CD4-positive, alpha-beta memory T cell (primary cell): ENCODE measurements around the gene CHD1. TPM values are rescaled to one million over a fixed set of nuclear protein-coding genes. Genes with fewer than 3 reads are reported as not detected.
A peak's percentile ranks its signal among the peaks of the same experiment; 100 is the strongest.

Source experiments
- CTCF ChIA-PET: fragments of 350-600 bp; sonication (Branson Sonifier 250); formaldehyde crosslinking; loops from one replicate; lab custom pipeline; 2021; ENCODE audit warnings: inconsistent platforms; ENCODE audit not compliant: partially characterized antibody; lab: Charles Lee
- POLR2A ChIA-PET: fragments of 350-600 bp; sonication (Branson Sonifier 250); formaldehyde crosslinking; loops from one replicate; lab custom pipeline; 2021; ENCODE audit not compliant: partially characterized antibody; lab: Charles Lee
- DNase-seq, 5 donors: peaks; one replicate each; pipeline versions ENCODE4 v3.0.0 to v3.0.0-alpha.2; 2020 to 2022; ENCODE audit warnings: mixed read lengths in 1 of 5
- H3K27ac ChIP-seq: one replicate; pipeline ENCODE4 v1.7.0; 2013; ENCODE audit warnings: low read depth, low read length
- H3K27me3 ChIP-seq: 2 replicates; pipeline ENCODE4 v1.7.0; 2013; ENCODE audit warnings: mild to moderate bottlenecking, low read length, moderate library complexity; ENCODE audit not compliant: insufficient read depth
- H3K36me3 ChIP-seq: 2 replicates; pipeline ENCODE4 v1.7.0; 2013; ENCODE audit warnings: mild to moderate bottlenecking, low read length, moderate library complexity; ENCODE audit not compliant: insufficient read depth
- H3K4me1 ChIP-seq: 2 replicates; pipeline ENCODE4 v1.7.0; 2013; ENCODE audit warnings: mild to moderate bottlenecking, low read length, moderate library complexity; ENCODE audit not compliant: insufficient read depth
- H3K4me3 ChIP-seq, 2 donors: one replicate each; pipeline ENCODE4 v1.7.0; 2013; ENCODE audit warnings: low read length in 2 of 2, mild to moderate bottlenecking in 1 of 2
- H3K9me3 ChIP-seq, 2 donors: one replicate each; pipeline ENCODE4 v1.7.0; 2013; ENCODE audit warnings: low read length in 2 of 2, control low read depth in 1 of 2; ENCODE audit not compliant: control insufficient read depth in 1 of 2
- H3K27ac Mint-ChIP-seq, 7 donors: one replicate each; pipeline ENCODE4 v1.8.0; 2020 to 2021; ENCODE audit warnings: mixed read lengths in 7 of 7, mild to moderate bottlenecking in 6 of 7, inconsistent platforms in 3 of 7, moderate library complexity in 3 of 7
- H3K27me3 Mint-ChIP-seq, 2 donors: one replicate each; pipeline ENCODE4 v1.8.0; 2020 to 2021; ENCODE audit warnings: mixed read lengths in 2 of 2
- H3K36me3 Mint-ChIP-seq, 2 donors: one replicate each; pipeline ENCODE4 v1.8.0; 2020 to 2021; ENCODE audit warnings: mixed read lengths in 2 of 2, inconsistent platforms in 1 of 2, mild to moderate bottlenecking in 1 of 2
- H3K4me1 Mint-ChIP-seq, 4 donors: one replicate each; pipeline ENCODE4 v1.8.0; 2020 to 2021; ENCODE audit warnings: mixed read lengths in 4 of 4, mild to moderate bottlenecking in 1 of 4
- H3K4me3 Mint-ChIP-seq, 8 donors: one replicate each; pipeline ENCODE4 v1.8.0; 2020 to 2021; ENCODE audit warnings: mixed read lengths in 8 of 8, mild to moderate bottlenecking in 7 of 8, moderate library complexity in 6 of 8, inconsistent platforms in 3 of 8
- H3K9me3 Mint-ChIP-seq, 8 donors: one replicate each; pipeline ENCODE4 v1.8.0; 2020 to 2021; ENCODE audit warnings: mixed read lengths in 8 of 8, mild to moderate bottlenecking in 5 of 8, inconsistent platforms in 3 of 8, moderate library complexity in 1 of 8
- intact Hi-C: fragments of 100-400 bp; cut with micrococcal nuclease; formaldehyde crosslinking; loops from one replicate; pipeline ENCODE4 v1.15.1; 2023
- polyA plus RNA-seq, 2 donors: library from polyadenylated mRNA; unstranded; fragments of 300-500 nt; fragmentation: Illumina TruSeq; gene quantifications; one replicate each; pipeline ENCODE4 v1.2.3, GENCODE V29; 2021
- total RNA-seq, 2 experiments: library from RNA; stranded (reverse); gene quantifications; one replicate each; pipeline ENCODE4 v1.2.3, GENCODE V29; 2021

Gene CHD1
- total and polyA plus RNA-seq, 4 experiments from 2014 or later = 6.6 to 93.9 (median 53.2) TPM

DNA sequence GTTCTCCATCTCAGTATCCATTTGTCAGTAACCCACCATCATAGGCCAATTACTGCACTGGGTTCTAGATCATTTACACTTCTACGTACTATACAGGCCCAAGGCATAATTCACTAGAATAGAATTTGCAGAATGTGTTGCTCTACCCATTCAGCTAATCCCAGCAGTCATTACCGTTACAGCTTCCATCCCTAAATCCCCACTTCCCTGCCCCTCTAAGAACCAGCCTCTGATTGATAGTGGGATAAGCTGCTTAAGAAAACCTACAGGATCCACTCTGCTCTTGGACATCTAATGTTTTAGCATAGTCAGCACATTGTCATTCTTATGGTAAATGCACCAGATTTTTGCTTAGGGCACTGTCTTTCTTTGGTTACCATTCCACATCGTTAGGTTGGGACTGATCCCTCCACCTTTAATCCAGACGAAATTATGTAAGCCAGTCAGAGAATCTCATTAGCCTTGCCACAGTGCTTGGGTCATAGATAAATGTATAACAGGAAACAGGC lies 39.3 kb upstream of the CHD1 start:
- H3K4me1 ChIP-seq = no peaks in the 10 kb centered on the region
- Mint-ChIP-seq H3K4me1 (peaks cover 0 to 1% (median 0%) of the 10 kb centered on the region in 4 donors), H3K36me3 (no peaks in the 10 kb centered on the region), H3K9me3 (peaks cover 0 to 9% (median 0%) of the 10 kb centered on the region in 8 donors), H3K4me3 (no peak overlapping the region), H3K27ac (no peak overlapping the region), H3K27me3 (peaks cover 0 to 3% of the 10 kb centered on the region in 2 donors)
- no peak for DNase-seq
- H3K27me3 ChIP-seq = no peaks in the 10 kb centered on the region
- CTCF ChIA-PET = interaction anchor here (1.4 kb wide), 1 partner anchor 93 kb away, joined by 7 read pairs; no protein-coding TSS in a partner anchor
- POLR2A ChIA-PET = interaction anchor here (1.2 kb wide), 1 partner anchor 40 kb away, joined by 3 read pairs; the partner anchor contains the start of gene CHD1
- H3K9me3 ChIP-seq = no peaks in the 10 kb centered on the region
- intact Hi-C loops = no loop called here
- H3K27ac ChIP-seq = no peak overlapping the region
- no peak overlapping the region for H3K4me3 ChIP-seq
- H3K36me3 ChIP-seq = no peaks in the 10 kb centered on the region

DNA sequence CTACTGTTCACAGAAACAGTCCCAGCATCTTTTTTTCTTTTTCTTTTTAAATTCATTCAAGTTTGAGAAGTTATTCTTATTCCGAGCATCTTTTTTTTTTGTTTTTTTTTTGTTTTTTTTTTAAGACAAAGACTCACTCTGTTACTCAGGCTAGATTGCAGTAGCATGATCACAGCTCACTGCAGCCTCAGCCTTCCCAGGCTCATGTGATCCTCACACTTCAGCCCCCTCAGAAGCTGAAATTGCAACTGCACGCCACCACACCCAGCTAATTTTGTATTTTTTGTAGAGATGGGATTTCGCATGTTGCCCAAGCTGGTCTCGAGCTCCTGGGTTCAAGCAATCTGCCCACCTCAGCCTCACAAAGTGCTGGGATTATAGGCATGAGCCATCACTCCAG lies 36.4 kb upstream of the CHD1 start:
- Mint-ChIP-seq H3K27ac (no peak overlapping the region), H3K4me3 (no peak overlapping the region), H3K27me3 (peaks cover 0 to 3% of the 10 kb centered on the region in 2 donors), H3K9me3 (peaks cover 0 to 9% (median 0%) of the 10 kb centered on the region in 8 donors), H3K4me1 (peaks cover 0 to 4% (median 0%) of the 10 kb centered on the region in 4 donors), H3K36me3 (no peaks in the 10 kb centered on the region)
- Histone ChIP-seq H3K4me1 (no peaks in the 10 kb centered on the region), H3K27ac (no peak overlapping the region), H3K36me3 (no peaks in the 10 kb centered on the region), H3K9me3 (no peaks in the 10 kb centered on the region), H3K4me3 (no peak overlapping the region), H3K27me3 (no peaks in the 10 kb centered on the region)
- ChIA-PET POLR2A (no interaction called here), CTCF (no interaction called here)
- intact Hi-C loops = no loop called here
- no peak for DNase-seq

DNA sequence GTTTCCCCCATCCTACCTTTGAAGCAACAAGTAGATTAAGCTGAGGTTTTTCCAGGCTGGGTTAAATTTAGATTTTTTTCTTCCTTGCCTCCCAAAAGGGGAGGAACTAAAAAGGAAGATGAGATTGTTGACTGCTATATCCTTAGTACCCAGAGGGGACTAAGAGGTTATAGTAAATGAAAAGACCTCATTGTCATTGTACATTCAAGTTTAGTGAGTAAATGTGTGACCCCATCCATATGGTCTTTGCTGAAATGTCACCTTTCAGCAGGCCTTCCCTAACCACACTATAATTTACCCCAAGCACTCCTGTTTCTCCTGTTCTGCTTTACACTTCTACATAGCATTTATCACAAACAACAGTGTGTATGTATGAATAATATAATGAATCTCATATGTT lies 35.8 kb upstream of the CHD1 start:
- Mint-ChIP-seq H3K9me3 (peaks cover 0 to 9% (median 0%) of the 10 kb centered on the region in 8 donors), H3K4me1 (peaks cover 0 to 5% (median 0%) of the 10 kb centered on the region in 4 donors), H3K27ac (peak overlapping the region in 1 of 7 donors; percentile 38), H3K27me3 (peaks cover 0 to 3% of the 10 kb centered on the region in 2 donors), H3K4me3 (no peak overlapping the region), H3K36me3 (no peaks in the 10 kb centered on the region)
- Histone ChIP-seq H3K27me3 (no peaks in the 10 kb centered on the region), H3K4me1 (no peaks in the 10 kb centered on the region), H3K27ac (no peak overlapping the region), H3K4me3 (no peak overlapping the region), H3K9me3 (no peaks in the 10 kb centered on the region), H3K36me3 (no peaks in the 10 kb centered on the region)
- CTCF ChIA-PET = no interaction called here
- POLR2A ChIA-PET = no interaction called here
- intact Hi-C loops = no loop called here
- DNase-seq = no peak

DNA sequence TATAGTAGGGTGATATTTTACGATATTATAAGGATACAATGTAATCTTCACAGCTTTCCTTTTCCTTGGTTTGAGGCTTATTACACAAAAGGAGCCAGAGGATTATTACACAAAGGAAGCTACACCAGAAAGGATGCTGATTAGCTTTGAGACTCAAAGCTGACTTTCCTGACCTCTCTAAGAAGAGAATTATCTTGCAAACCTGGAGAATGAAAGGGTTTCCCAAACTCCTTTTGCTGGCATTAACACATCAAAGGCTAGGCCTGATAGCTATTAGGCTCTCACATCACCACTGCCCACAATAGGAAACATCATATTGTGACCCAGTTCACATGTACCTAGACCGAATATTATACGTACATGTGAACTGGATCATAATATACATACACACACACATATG lies 34.2 kb upstream of the CHD1 start:
- no peak overlapping the region for H3K27ac Mint-ChIP-seq
- POLR2A ChIA-PET = no interaction called here
- CTCF ChIA-PET = no interaction called here

DNA sequence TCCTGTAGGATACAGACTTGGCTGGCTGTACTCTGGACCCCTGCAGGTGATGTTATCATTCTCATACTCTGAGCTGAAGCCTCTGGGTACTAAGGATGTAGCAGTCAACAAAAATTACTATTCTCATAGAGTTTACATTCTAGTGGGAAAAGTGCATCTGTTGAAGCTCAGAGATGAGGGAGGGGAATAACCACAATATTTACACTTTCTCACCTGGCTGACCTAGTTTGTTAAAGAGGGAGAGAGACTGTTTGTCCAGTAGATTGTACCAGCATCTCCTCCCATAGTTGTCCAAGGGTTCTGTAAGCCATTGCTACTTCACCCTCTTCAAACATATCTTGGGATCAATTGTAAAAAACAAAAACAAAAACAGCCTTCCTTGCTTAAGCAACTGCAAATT lies 33.8 kb upstream of the CHD1 start:
- POLR2A ChIA-PET = no interaction called here
- peak overlapping the region in 1 of 7 donors; percentile 18 for H3K27ac Mint-ChIP-seq

More for the DNA sequence above, 34.2 kb upstream of the CHD1 start:
- intact Hi-C loops = no loop called here
- Mint-ChIP-seq H3K9me3 (peaks cover 0 to 9% (median 0%) of the 10 kb centered on the region in 8 donors), H3K27me3 (no peaks in the 10 kb centered on the region), H3K36me3 (no peaks in the 10 kb centered on the region), H3K4me3 (no peak overlapping the region), H3K4me1 (peaks cover 0 to 5% (median 0%) of the 10 kb centered on the region in 4 donors)
- Histone ChIP-seq H3K36me3 (no peaks in the 10 kb centered on the region), H3K27ac (no peak overlapping the region), H3K4me1 (no peaks in the 10 kb centered on the region), H3K9me3 (no peaks in the 10 kb centered on the region), H3K27me3 (no peaks in the 10 kb centered on the region), H3K4me3 (no peak overlapping the region)
- DNase-seq = no peak

DNA sequence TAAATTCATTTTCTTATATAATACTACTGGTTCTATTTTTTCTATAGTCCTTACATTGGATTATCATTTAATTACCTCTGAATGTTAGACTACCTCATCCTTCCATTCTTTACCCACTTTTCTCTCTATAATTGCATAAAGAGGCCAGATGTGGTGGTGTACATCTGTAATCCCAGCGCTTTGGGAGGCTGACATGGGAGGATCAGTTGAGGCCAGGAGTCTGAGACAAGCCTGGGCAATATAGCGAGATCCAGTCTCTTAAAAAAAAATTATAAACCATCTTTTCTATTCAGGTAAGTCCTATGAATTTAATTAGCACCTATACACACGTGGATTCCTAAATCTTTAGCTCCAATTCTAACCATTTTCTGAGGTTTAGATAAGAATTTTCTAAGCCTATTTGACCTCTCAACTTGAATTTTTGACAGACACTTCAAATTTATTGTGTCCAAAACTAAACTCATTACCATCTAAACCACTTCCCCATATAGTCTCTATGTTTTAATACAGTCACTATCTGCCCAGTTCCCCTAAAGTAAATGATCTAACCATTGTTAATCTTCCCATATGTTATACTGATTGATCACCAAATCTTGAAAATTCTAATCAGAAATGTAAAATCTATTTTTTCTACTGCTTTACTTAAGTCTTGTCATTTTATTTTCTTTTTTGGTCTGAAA lies 33.0 kb upstream of the CHD1 start:
- Histone ChIP-seq H3K9me3 (no peaks in the 10 kb centered on the region), H3K27me3 (no peaks in the 10 kb centered on the region), H3K4me3 (no peak overlapping the region), H3K27ac (no peak overlapping the region), H3K36me3 (no peaks in the 10 kb centered on the region), H3K4me1 (no peaks in the 10 kb centered on the region)
- Mint-ChIP-seq H3K9me3 (peaks cover 0 to 9% (median 0%) of the 10 kb centered on the region in 8 donors), H3K27ac (peak overlapping the region in 1 of 7 donors; percentile 18), H3K4me3 (no peak overlapping the region), H3K27me3 (no peaks in the 10 kb centered on the region), H3K36me3 (no peaks in the 10 kb centered on the region), H3K4me1 (peaks cover 0 to 5% (median 0%) of the 10 kb centered on the region in 4 donors)
- intact Hi-C loops = no loop called here
- ChIA-PET CTCF (interaction anchor here (1.0 kb wide), 1 partner anchor 25 kb away, joined by 3 read pairs; no protein-coding TSS in a partner anchor), POLR2A (no interaction called here)
- DNase-seq = no peak

More for the DNA sequence above, 33.8 kb upstream of the CHD1 start:
- no peaks in the 10 kb centered on the region for H3K27me3 Mint-ChIP-seq
- H3K9me3 Mint-ChIP-seq = peaks cover 0 to 9% (median 0%) of the 10 kb centered on the region in 8 donors
- no peak overlapping the region for H3K27ac ChIP-seq
- no peaks in the 10 kb centered on the region for H3K27me3 ChIP-seq
- DNase-seq = no peak
- no peaks in the 10 kb centered on the region for H3K36me3 ChIP-seq
- no peaks in the 10 kb centered on the region for H3K36me3 Mint-ChIP-seq
- CTCF ChIA-PET = no interaction called here
- H3K4me1 Mint-ChIP-seq = peaks cover 0 to 5% (median 0%) of the 10 kb centered on the region in 4 donors
- no peak overlapping the region for H3K4me3 ChIP-seq
- H3K4me3 Mint-ChIP-seq = no peak overlapping the region
- no peaks in the 10 kb centered on the region for H3K4me1 ChIP-seq
- intact Hi-C loops = no loop called here
- no peaks in the 10 kb centered on the region for H3K9me3 ChIP-seq

DNA sequence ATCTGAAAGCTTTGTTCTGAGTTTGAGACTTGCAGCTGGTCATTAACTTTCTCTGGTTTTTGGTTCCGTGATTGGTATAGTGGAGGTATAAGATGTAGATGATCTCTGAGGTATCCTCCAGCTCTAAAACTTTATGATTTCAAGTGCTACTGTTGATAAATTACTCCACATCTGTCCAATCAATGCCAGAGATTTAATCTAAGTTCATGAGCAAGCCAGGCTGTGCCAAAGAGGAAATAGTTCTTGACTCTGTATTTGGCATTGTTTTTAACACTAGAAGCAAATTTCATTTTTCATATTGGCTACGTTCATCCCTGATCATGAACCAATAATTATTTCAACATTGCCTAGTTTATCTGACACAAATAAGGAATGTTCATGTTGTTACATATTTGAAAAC lies 28.5 kb upstream of the CHD1 start:
- Mint-ChIP-seq H3K4me1 (peaks cover 0 to 3% (median 0%) of the 10 kb centered on the region in 4 donors), H3K27ac (no peak overlapping the region), H3K4me3 (no peak overlapping the region), H3K9me3 (no peaks in the 10 kb centered on the region), H3K36me3 (no peaks in the 10 kb centered on the region), H3K27me3 (no peaks in the 10 kb centered on the region)
- Histone ChIP-seq H3K27ac (no peak overlapping the region), H3K9me3 (no peaks in the 10 kb centered on the region), H3K4me1 (no peaks in the 10 kb centered on the region), H3K4me3 (no peak overlapping the region), H3K27me3 (no peaks in the 10 kb centered on the region), H3K36me3 (no peaks in the 10 kb centered on the region)
- intact Hi-C loops = no loop called here
- POLR2A ChIA-PET = no interaction called here
- DNase-seq = no peak
- CTCF ChIA-PET = no interaction called here
